Lower lobe of right lung (tissue), 2 donors: Measurements from ENCODE around the gene SAMD15. TPM values are rescaled to one million over a fixed set of nuclear protein-coding genes. Genes with fewer than 3 reads are reported as not detected.

Source experiments
- ATAC-seq, 2 donors: fragments of 200-7000 bp; cut with Tn5 transposase; one replicate each; pipeline ENCODE4 v1.9.1; 2020 to 2022; ENCODE audit warnings: mild to moderate bottlenecking in 2 of 2, moderate library complexity in 2 of 2
- DNase-seq: peaks from one replicate; pipeline ENCODE4 v3.0.0-alpha.2; 2020
- H3K27ac ChIP-seq: fragments of 200-600 bp; one replicate; pipeline ENCODE4 v1.8.0; 2022
- H3K27me3 ChIP-seq: fragments of 200-600 bp; one replicate; pipeline ENCODE4 v1.8.0; 2022; ENCODE audit warnings: low read depth
- H3K36me3 ChIP-seq: fragments of 200-600 bp; one replicate; pipeline ENCODE4 v1.8.0; 2022; ENCODE audit warnings: mild to moderate bottlenecking
- H3K4me1 ChIP-seq: fragments of 200-600 bp; one replicate; pipeline ENCODE4 v1.8.0; 2022
- H3K4me3 ChIP-seq: fragments of 200-600 bp; one replicate; pipeline ENCODE4 v1.8.0; 2022; ENCODE audit warnings: mild to moderate bottlenecking
- H3K9me3 ChIP-seq: fragments of 200-600 bp; one replicate; pipeline ENCODE4 v1.8.0; 2022
- intact Hi-C: fragments of 100-400 bp; cut with DNase I; formaldehyde crosslinking; loops from one replicate; pipeline ENCODE4 v1.11.0; 2022
- total RNA-seq: library from RNA; stranded (reverse); fragmentation: NEBNext Ultra II Directional; extraction: Animal tissue kit (Norgen Biotek cat#: 25700); gene quantifications from one replicate; pipeline ENCODE4 v1.2.1, GENCODE V29; 2021
- TF ChIP-seq, protein P1 (sequence below): fragments of 200-600 bp; IDR thresholded peaks from one replicate; pipeline ENCODE4 v1.8.0; 2022; ENCODE audit warnings: antibody characterized with exemption, mild to moderate bottlenecking
- donor health status: DM: no; HTN: yes; CAD: no; lungs with severe emphysema.

SAMD15 gene
- total RNA-seq, 1 donor from 2014 or later: 2.8 TPM

DNA sequence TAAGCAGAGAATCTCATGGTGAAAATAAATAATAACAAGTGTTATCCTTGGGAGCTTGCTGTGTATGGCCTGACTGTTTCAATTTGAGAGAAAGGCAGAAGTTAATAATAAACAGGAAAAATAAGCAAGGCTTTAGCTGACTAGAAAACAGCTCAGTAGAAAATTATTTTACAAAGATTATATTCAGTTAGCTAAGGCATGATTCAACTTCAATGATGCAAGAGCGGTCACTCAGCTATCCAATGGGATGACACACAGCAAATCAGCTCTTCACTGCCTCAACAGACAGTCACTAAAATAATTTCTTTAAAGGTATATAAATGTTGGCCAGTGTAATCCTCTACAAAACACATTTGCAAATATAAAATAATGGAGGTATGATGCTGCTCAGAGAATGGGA lies 37.8 kb upstream of the SAMD15 start:
- intact Hi-C loops: no loop called here
- Histone ChIP-seq H3K9me3 (no peaks in the 10 kb centered on the region), H3K4me1 (no peaks in the 10 kb centered on the region), H3K36me3 (peaks cover 42% of the 10 kb centered on the region), H3K27ac (no peak overlapping the region), H3K27me3 (no peaks in the 10 kb centered on the region), H3K4me3 (no peak overlapping the region)
- no peak for ATAC-seq
- TF ChIP-seq, protein P1, sequence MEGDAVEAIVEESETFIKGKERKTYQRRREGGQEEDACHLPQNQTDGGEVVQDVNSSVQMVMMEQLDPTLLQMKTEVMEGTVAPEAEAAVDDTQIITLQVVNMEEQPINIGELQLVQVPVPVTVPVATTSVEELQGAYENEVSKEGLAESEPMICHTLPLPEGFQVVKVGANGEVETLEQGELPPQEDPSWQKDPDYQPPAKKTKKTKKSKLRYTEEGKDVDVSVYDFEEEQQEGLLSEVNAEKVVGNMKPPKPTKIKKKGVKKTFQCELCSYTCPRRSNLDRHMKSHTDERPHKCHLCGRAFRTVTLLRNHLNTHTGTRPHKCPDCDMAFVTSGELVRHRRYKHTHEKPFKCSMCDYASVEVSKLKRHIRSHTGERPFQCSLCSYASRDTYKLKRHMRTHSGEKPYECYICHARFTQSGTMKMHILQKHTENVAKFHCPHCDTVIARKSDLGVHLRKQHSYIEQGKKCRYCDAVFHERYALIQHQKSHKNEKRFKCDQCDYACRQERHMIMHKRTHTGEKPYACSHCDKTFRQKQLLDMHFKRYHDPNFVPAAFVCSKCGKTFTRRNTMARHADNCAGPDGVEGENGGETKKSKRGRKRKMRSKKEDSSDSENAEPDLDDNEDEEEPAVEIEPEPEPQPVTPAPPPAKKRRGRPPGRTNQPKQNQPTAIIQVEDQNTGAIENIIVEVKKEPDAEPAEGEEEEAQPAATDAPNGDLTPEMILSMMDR: no peak
- no peak for DNase-seq

GRCh38 chr14:77340389-77340788 lies 36.8 kb upstream of the SAMD15 start:
- no peak overlapping the region for H3K27ac ChIP-seq
- no peak for DNase-seq
- H3K27me3 ChIP-seq: no peaks in the 10 kb centered on the region
- peaks cover 42% of the 10 kb centered on the region for H3K36me3 ChIP-seq
- H3K4me1 ChIP-seq: no peaks in the 10 kb centered on the region
- no peak overlapping the region for H3K4me3 ChIP-seq
- intact Hi-C loops: no loop called here
- no peaks in the 10 kb centered on the region for H3K9me3 ChIP-seq
- ATAC-seq: no peak
- TF ChIP-seq, protein P1: no peak

GRCh38 chr14:77342726-77343397 lies 34.3 kb upstream of the SAMD15 start:
- ATAC-seq (no peak), DNase-seq (no peak)
- H3K9me3 ChIP-seq: no peaks in the 10 kb centered on the region
- intact Hi-C loops: no loop called here
- no peaks in the 10 kb centered on the region for H3K27me3 ChIP-seq
- peaks cover 42% of the 10 kb centered on the region for H3K36me3 ChIP-seq
- no peak overlapping the region for H3K4me3 ChIP-seq
- TF ChIP-seq, protein P1: no peak
- H3K27ac ChIP-seq: no peak overlapping the region
- H3K4me1 ChIP-seq: no peaks in the 10 kb centered on the region

GRCh38 chr14:77343662-77344061 lies 33.5 kb upstream of the SAMD15 start:
- intact Hi-C loops: no loop called here
- DNase-seq: no peak
- Histone ChIP-seq H3K4me1 (no peaks in the 10 kb centered on the region), H3K27ac (no peak overlapping the region), H3K36me3 (peaks cover 42% of the 10 kb centered on the region), H3K27me3 (no peaks in the 10 kb centered on the region), H3K9me3 (no peaks in the 10 kb centered on the region), H3K4me3 (no peak overlapping the region)
- ATAC-seq: no peak
- TF ChIP-seq, protein P1: no peak

GRCh38 chr14:77344377-77344996 lies 32.7 kb upstream of the SAMD15 start:
- H3K27me3 ChIP-seq: no peaks in the 10 kb centered on the region
- H3K4me1 ChIP-seq: no peaks in the 10 kb centered on the region
- DNase-seq: no peak
- TF ChIP-seq, protein P1: no peak
- no peak overlapping the region for H3K27ac ChIP-seq
- no peaks in the 10 kb centered on the region for H3K9me3 ChIP-seq
- intact Hi-C loops: no loop called here
- ATAC-seq: no peak
- H3K4me3 ChIP-seq: no peak overlapping the region
- H3K36me3 ChIP-seq: peaks cover 44% of the 10 kb centered on the region
